ENCODE results near the gene SH3GL1.

DNA sequence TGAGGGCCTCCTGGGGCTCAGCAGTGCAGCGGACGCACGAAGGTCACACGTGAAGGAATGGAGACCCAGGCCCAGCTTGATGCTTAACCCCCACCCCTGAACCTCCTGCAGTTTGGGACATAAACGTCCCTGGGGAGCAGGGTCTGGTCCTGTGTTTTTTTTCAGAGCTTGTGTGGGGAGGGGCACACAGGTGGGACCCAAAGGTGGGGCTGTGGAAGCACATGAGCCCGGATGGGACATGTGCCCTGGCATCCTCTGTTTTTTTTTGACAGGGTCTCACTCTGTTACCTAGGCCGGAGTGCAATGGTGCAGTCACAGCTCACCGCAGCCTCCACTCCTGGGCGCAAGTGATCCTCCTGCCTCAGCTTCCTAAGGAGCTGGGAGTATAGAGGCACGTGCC is 36.8 kb upstream of the SH3GL1 start:
- TF ChIP-seq CTCF (conservative IDR thresholded peaks at IDR 0.05; ENCODE audit: low read depth in 2 of 2) (no peak), EZH2 (IDR thresholded peaks at IDR 0.05; ENCODE audit: low read depth, unreplicated experiment) (no peak), EZH2phosphoT487 (IDR thresholded peaks at IDR 0.05; ENCODE audit: unreplicated experiment) (no peak), POLR2AphosphoS5 (IDR thresholded peaks at IDR 0.05; ENCODE audit: low read depth) (no peak), NANOG (IDR thresholded peaks at IDR 0.05; ENCODE audit: borderline replicate concordance) (no peak)
- TF ChIP-seq, protein P1, sequence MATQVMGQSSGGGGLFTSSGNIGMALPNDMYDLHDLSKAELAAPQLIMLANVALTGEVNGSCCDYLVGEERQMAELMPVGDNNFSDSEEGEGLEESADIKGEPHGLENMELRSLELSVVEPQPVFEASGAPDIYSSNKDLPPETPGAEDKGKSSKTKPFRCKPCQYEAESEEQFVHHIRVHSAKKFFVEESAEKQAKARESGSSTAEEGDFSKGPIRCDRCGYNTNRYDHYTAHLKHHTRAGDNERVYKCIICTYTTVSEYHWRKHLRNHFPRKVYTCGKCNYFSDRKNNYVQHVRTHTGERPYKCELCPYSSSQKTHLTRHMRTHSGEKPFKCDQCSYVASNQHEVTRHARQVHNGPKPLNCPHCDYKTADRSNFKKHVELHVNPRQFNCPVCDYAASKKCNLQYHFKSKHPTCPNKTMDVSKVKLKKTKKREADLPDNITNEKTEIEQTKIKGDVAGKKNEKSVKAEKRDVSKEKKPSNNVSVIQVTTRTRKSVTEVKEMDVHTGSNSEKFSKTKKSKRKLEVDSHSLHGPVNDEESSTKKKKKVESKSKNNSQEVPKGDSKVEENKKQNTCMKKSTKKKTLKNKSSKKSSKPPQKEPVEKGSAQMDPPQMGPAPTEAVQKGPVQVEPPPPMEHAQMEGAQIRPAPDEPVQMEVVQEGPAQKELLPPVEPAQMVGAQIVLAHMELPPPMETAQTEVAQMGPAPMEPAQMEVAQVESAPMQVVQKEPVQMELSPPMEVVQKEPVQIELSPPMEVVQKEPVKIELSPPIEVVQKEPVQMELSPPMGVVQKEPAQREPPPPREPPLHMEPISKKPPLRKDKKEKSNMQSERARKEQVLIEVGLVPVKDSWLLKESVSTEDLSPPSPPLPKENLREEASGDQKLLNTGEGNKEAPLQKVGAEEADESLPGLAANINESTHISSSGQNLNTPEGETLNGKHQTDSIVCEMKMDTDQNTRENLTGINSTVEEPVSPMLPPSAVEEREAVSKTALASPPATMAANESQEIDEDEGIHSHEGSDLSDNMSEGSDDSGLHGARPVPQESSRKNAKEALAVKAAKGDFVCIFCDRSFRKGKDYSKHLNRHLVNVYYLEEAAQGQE (IDR thresholded peaks at IDR 0.05; ENCODE audit: unreplicated experiment) = no peak
